HepG2 (cell line): ENCODE results near the gene FOXD2. TPM values are rescaled to one million over a fixed set of nuclear protein-coding genes. Genes with fewer than 3 reads are reported as not detected.

Experiments
- ELF1 ChIP-seq: sonication (generic); formaldehyde crosslinking; IDR thresholded peaks from 2 replicates; pipeline ENCODE4 v1.4.0; 2020; ENCODE audit warnings: missing genetic modification reagents
- EP300 ChIP-seq, 3 experiments: sonication (generic) in 1 of 3; formaldehyde crosslinking in 1 of 3; IDR thresholded peaks; 2 replicates each; pipeline versions ENCODE4 v1.5.1 to v1.6.1; 2011 to 2020; ENCODE audit warnings: low read depth in 2 of 3, low read length in 2 of 3, borderline replicate concordance in 1 of 3, improper control_type of control experiment in 1 of 3, mild to moderate bottlenecking in 1 of 3, missing genetic modification reagents in 1 of 3, moderate library complexity in 1 of 3
- FOXP1 ChIP-seq, 2 experiments: fragments of 450-650 bp in 1 of 2; IDR thresholded peaks; 2 replicates each; pipeline ENCODE4 v1.6.1; 2017 to 2018; ENCODE audit warnings: antibody characterized with exemption in 1 of 2
- RFX5 ChIP-seq: IDR thresholded peaks from 2 replicates; pipeline ENCODE4 v1.6.1; 2011; ENCODE audit warnings: low read depth, low read length, improper control_type of control experiment
- RNF2 ChIP-seq: fragments of 450-650 bp; conservative IDR thresholded peaks from 2 replicates; pipeline ENCODE4 v1.6.1; 2016; ENCODE audit warnings: low read depth
- SAP130 ChIP-seq: IDR thresholded peaks from 2 replicates; pipeline ENCODE4 v1.6.1; 2016; ENCODE audit warnings: low read depth
- SP140L ChIP-seq: sonication (generic); formaldehyde crosslinking; IDR thresholded peaks from 2 replicates; pipeline ENCODE4 v1.4.0; 2020; ENCODE audit warnings: missing genetic modification reagents, borderline replicate concordance
- ZBTB1 ChIP-seq: sonication (generic); formaldehyde crosslinking; IDR thresholded peaks from 2 replicates; pipeline ENCODE4 v1.4.0; 2020; ENCODE audit warnings: missing genetic modification reagents, borderline replicate concordance
- ZKSCAN5 ChIP-seq: sonication (generic); formaldehyde crosslinking; IDR thresholded peaks from 2 replicates; pipeline ENCODE4 v1.5.1; 2020; ENCODE audit warnings: mild to moderate bottlenecking, missing genetic modification reagents
- ZNF280D ChIP-seq: sonication (generic); formaldehyde crosslinking; IDR thresholded peaks from 2 replicates; pipeline ENCODE4 v1.5.1; 2020; ENCODE audit warnings: mild to moderate bottlenecking, missing genetic modification reagents
- ZNF282 ChIP-seq: fragments of 450-650 bp; IDR thresholded peaks from 2 replicates; pipeline ENCODE4 v1.6.1; 2018; ENCODE audit not compliant: partially characterized antibody
- ZNF510 ChIP-seq: sonication (generic); formaldehyde crosslinking; IDR thresholded peaks from 2 replicates; pipeline ENCODE4 v1.4.0; 2020; ENCODE audit warnings: low read depth, mild to moderate bottlenecking, missing genetic modification reagents
- ZNF576 ChIP-seq: sonication (generic); formaldehyde crosslinking; IDR thresholded peaks from 2 replicates; pipeline ENCODE4 v1.4.0; 2020; ENCODE audit warnings: mild to moderate bottlenecking, missing genetic modification reagents
- ZNF883 ChIP-seq: sonication (generic); formaldehyde crosslinking; IDR thresholded peaks from 2 replicates; pipeline ENCODE4 v1.5.1; 2020; ENCODE audit warnings: mild to moderate bottlenecking, missing genetic modification reagents; ENCODE audit errors: not compliant biosample characterization
- polyA plus RNA-seq, 8 experiments: library from polyadenylated mRNA; depleted of rRNA in 3 of 8; stranded (reverse) in 7 of 8; unstranded in 1 of 8; fragments of >200 nt; fragmentation: Illumina TruSeq in 4 of 8; extraction: Trizol in 4 of 8; gene quantifications; 2 replicates each; pipeline versions ENCODE4 v1.2.1 to v1.2.3, GENCODE V29; 2011 to 2016; ENCODE audit warnings: low read depth in 4 of 8, missing spikeins in 1 of 8, mixed read lengths in 1 of 8; ENCODE audit not compliant: insufficient read depth in 1 of 8
- total RNA-seq, 5 experiments: library from RNA; depleted of rRNA; stranded (reverse); fragments of >200 nt; fragmentation: Illumina TruSeq; extraction: Trizol; gene quantifications; 2 replicates each; pipeline ENCODE4 v1.2.3, GENCODE V29; 2016; ENCODE audit warnings: low read depth in 1 of 5
- TF ChIP-seq, protein P1 (sequence below): sonication (generic); formaldehyde crosslinking; IDR thresholded peaks from 2 replicates; pipeline ENCODE4 v1.4.0; 2020; ENCODE audit warnings: missing genetic modification reagents
- TF ChIP-seq, protein P2 (sequence below): sonication (generic); formaldehyde crosslinking; IDR thresholded peaks from 2 replicates; pipeline ENCODE4 v1.4.0; 2020; ENCODE audit warnings: missing genetic modification reagents
- TF ChIP-seq, protein P3 (sequence below): sonication (generic); formaldehyde crosslinking; IDR thresholded peaks from 2 replicates; pipeline ENCODE4 v1.4.0; 2020; ENCODE audit warnings: missing genetic modification reagents

The FOXD2 gene
- total and polyA plus RNA-seq, 2 of the 13 experiments (the other 11 are each of a cell fraction or from before 2014, with no cell fraction given): 0.01 to 0.09 TPM

DNA sequence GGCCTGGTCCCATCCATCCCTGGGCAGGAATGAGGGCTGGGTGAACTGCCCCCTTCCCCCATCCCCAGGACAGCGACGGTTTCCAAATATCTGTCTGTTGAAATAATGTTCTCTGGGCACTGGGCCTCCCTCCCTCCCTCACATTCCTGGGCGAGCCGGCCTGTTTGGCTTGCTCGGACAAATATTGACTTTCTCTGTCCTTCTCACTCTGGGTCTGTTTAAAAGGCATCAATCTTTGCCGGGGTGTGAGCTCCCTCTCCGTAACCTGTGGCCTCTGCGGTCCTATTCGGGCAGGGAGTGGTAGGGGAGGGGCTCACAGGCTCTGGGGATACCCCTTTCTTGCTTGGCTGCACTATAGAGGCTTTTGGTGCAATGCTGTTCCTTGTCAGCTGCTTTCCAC, 40.2 kb downstream of the FOXD2 start (continued):
- no peak for TF ChIP-seq ZKSCAN5 (CRISPR knock-in tag)
- no peak for TF ChIP-seq SP140L (CRISPR knock-in tag)
- TF ChIP-seq, protein P1, sequence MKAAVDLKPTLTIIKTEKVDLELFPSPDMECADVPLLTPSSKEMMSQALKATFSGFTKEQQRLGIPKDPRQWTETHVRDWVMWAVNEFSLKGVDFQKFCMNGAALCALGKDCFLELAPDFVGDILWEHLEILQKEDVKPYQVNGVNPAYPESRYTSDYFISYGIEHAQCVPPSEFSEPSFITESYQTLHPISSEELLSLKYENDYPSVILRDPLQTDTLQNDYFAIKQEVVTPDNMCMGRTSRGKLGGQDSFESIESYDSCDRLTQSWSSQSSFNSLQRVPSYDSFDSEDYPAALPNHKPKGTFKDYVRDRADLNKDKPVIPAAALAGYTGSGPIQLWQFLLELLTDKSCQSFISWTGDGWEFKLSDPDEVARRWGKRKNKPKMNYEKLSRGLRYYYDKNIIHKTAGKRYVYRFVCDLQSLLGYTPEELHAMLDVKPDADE (CRISPR knock-in tag): no peak
- TF ChIP-seq ZNF576: no peak
- peak; percentile 84 for TF ChIP-seq RNF2
- TF ChIP-seq SAP130: peak; percentile 62
- no peak for TF ChIP-seq ZNF510 (CRISPR knock-in tag)
- TF ChIP-seq, protein P2, sequence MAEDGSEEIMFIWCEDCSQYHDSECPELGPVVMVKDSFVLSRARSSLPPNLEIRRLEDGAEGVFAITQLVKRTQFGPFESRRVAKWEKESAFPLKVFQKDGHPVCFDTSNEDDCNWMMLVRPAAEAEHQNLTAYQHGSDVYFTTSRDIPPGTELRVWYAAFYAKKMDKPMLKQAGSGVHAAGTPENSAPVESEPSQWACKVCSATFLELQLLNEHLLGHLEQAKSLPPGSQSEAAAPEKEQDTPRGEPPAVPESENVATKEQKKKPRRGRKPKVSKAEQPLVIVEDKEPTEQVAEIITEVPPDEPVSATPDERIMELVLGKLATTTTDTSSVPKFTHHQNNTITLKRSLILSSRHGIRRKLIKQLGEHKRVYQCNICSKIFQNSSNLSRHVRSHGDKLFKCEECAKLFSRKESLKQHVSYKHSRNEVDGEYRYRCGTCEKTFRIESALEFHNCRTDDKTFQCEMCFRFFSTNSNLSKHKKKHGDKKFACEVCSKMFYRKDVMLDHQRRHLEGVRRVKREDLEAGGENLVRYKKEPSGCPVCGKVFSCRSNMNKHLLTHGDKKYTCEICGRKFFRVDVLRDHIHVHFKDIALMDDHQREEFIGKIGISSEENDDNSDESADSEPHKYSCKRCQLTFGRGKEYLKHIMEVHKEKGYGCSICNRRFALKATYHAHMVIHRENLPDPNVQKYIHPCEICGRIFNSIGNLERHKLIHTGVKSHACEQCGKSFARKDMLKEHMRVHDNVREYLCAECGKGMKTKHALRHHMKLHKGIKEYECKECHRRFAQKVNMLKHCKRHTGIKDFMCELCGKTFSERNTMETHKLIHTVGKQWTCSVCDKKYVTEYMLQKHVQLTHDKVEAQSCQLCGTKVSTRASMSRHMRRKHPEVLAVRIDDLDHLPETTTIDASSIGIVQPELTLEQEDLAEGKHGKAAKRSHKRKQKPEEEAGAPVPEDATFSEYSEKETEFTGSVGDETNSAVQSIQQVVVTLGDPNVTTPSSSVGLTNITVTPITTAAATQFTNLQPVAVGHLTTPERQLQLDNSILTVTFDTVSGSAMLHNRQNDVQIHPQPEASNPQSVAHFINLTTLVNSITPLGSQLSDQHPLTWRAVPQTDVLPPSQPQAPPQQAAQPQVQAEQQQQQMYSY (CRISPR knock-in tag): no peak
- no peak for TF ChIP-seq RFX5
- no peak for TF ChIP-seq ZNF282
- TF ChIP-seq ZNF280D (CRISPR knock-in tag): no peak
- TF ChIP-seq EP300 (IDR thresholded peaks at IDR 0.05; ENCODE audit: low read depth in 2 of 2, low read length in 2 of 2): peak; percentile 74 to 88
- peak; percentile 81 for TF ChIP-seq EP300 (CRISPR knock-in tag; IDR thresholded peaks at IDR 0.05; ENCODE audit: borderline replicate concordance)
- no peak for TF ChIP-seq ZBTB1 (CRISPR knock-in tag)
- TF ChIP-seq, protein P3, sequence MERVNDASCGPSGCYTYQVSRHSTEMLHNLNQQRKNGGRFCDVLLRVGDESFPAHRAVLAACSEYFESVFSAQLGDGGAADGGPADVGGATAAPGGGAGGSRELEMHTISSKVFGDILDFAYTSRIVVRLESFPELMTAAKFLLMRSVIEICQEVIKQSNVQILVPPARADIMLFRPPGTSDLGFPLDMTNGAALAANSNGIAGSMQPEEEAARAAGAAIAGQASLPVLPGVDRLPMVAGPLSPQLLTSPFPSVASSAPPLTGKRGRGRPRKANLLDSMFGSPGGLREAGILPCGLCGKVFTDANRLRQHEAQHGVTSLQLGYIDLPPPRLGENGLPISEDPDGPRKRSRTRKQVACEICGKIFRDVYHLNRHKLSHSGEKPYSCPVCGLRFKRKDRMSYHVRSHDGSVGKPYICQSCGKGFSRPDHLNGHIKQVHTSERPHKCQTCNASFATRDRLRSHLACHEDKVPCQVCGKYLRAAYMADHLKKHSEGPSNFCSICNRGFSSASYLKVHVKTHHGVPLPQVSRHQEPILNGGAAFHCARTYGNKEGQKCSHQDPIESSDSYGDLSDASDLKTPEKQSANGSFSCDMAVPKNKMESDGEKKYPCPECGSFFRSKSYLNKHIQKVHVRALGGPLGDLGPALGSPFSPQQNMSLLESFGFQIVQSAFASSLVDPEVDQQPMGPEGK (CRISPR knock-in tag): peak; percentile 95
- no peak for TF ChIP-seq ELF1 (CRISPR knock-in tag)
- TF ChIP-seq ZNF883: no peak
- TF ChIP-seq FOXP1 (IDR thresholded peaks at IDR 0.05): no peak
- TF ChIP-seq FOXP1 (CRISPR knock-in tag; IDR thresholded peaks at IDR 0.05): peak; percentile 87
